Suppressor macrophage treated with lipopolysaccharide for 4 hours (primary cell): ENCODE results near the gene NBAS.
A peak's percentile ranks its signal among the peaks of the same experiment; 100 is the strongest.
"Not testable (repeated sequence)": the region's sequence is repeated elsewhere in the genome, so short reads cannot be mapped to it uniquely, and the experiment has no call there.

ENCODE experiments used
- DNase-seq: peaks from one replicate; pipeline ENCODE4 v3.0.0-alpha.2; 2020

Gene NBAS

GRCh38 chr2:15520346-15520745 lies 40.8 kb downstream of the NBAS start:
- DNase-seq = no peak

GRCh38 chr2:15518759-15519158 lies 42.4 kb downstream of the NBAS start:
- DNase-seq = not testable (repeated sequence)

- no peak for DNase-seq
These were observed 43.3 kb downstream of the NBAS start for GRCh38 chr2:15517793-15518192.

DNA sequence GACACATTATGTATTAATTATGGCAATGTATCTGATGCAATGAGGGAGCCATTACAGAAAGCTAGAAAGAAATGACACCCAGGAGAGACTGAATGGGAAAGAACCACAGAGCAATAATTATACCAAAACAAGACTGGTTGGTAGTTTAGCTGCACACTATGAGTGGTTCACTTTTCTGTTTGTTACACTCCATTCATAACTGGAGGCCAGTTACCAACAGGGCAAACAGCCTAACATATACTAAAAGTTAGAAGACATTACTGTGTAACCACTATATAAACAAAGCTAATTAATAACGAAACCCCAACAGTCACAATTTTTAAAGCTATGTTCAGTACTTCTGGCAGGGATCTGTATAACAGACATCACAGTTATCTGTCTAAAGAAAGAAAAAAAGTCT lies 49.4 kb downstream of the NBAS start:
- no peak for DNase-seq

- DNase-seq = no peak
These were observed 50.6 kb downstream of the NBAS start for GRCh38 chr2:15510552-15510951.

DNA sequence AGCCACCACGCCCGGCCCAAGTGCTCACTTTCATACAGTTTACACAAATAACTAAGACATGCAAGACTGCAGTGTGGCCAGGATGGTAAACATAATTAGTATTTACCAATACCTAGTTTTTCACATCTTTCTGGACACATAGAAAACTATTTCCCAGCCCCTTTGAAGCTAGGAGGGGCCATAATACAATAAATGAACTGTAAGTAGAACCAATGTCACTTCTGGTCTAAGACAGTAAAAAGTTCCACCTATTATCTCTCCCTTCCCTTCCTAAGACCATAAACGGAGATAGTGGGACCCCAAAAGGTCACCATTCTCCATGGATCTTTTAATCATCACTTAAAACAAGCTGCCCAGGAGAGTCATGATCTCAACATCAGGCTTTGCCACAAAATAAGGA lies 51.0 kb downstream of the NBAS start:
- no peak for DNase-seq

GRCh38 chr2:15507697-15508096 lies 53.4 kb downstream of the NBAS start:
- DNase-seq = no peak

GRCh38 chr2:15507061-15507460 lies 54.1 kb downstream of the NBAS start:
- DNase-seq = no peak

GRCh38 chr2:15506229-15506819 lies 54.8 kb downstream of the NBAS start:
- no peak for DNase-seq

- no peak for DNase-seq
These were observed 56.1 kb downstream of the NBAS start for GRCh38 chr2:15504882-15505663.

- DNase-seq = not testable (repeated sequence)
These were observed 61.9 kb downstream of the NBAS start for GRCh38 chr2:15499251-15499650.

GRCh38 chr2:15498554-15498953 lies 62.6 kb downstream of the NBAS start:
- DNase-seq = peak; percentile 3

- no peak for DNase-seq
These were observed 66.3 kb downstream of the NBAS start for GRCh38 chr2:15494877-15495276.

DNA sequence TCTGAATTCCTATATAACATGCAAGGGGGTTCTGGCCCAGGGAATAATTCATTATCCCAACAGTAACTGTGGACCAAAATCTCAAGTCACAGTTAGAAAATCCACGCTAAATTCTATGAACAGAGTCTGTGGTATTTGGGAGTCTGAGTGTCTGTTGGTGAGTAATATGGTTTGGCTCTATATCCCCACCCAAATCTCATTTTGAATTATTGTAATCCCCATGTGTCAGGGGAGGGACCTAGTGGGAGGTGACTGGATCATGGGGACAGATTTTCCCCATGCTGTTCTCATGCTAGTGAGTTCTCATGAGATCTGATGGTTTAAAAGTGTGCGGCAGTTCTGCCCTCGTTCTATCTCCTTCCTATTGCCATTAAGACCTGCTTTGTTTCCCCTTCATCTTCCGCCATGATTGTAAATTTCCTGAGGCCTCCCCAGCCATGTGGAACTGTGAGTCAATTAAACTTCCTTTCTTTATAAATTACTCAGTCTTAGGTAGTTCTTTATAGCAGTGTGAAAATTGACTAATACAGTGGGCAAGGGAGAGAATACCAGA lies 68.3 kb downstream of the NBAS start:
- no peak for DNase-seq

DNA sequence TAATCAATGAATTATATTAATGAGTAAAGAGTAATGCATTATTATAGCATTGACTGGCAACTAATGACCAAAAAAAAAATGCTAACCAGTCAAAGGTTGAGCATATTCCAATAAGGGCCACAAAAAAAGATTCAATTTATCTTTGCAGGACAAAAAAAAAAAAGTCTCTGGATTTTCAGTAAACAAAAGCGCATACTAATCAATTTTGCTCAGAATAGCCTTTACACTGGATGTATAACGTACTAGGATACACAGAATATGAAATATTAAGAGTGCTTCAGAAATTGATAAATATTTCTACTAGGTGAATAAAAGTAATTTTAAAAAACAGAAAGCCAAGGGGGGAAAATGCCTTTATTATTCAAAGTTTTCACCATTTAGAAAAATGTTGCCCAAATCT lies 74.4 kb downstream of the NBAS start:
- DNase-seq = no peak

GRCh38 chr2:15485949-15486348 lies 75.2 kb downstream of the NBAS start:
- no peak for DNase-seq

- DNase-seq = no peak
These were observed 80.1 kb downstream of the NBAS start for GRCh38 chr2:15481000-15481399.

GRCh38 chr2:15480552-15480951 lies 80.6 kb downstream of the NBAS start:
- DNase-seq = no peak

GRCh38 chr2:15472876-15473275 lies 88.3 kb downstream of the NBAS start:
- no peak for DNase-seq

GRCh38 chr2:15472133-15472532 lies 89.0 kb downstream of the NBAS start:
- DNase-seq = no peak

DNA sequence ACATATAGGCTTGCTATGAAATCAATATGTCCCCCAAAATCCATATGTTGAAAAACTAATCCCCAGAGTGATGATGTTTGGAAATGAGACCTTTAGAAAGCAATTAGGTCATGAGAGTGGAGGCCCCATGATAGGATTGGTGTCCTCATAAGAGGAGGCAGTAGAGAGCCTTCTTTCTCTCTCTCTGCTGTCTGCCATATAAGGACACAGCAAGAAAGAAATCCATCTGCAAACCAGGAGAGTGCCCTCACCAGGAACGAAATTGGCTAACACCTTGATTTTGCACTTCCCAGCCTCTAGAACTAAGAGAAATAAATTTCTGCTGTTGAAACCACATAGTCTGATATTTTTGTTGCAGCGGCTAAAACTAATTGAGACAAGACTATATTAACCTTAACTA lies 89.5 kb downstream of the NBAS start:
- no peak for DNase-seq

DNA sequence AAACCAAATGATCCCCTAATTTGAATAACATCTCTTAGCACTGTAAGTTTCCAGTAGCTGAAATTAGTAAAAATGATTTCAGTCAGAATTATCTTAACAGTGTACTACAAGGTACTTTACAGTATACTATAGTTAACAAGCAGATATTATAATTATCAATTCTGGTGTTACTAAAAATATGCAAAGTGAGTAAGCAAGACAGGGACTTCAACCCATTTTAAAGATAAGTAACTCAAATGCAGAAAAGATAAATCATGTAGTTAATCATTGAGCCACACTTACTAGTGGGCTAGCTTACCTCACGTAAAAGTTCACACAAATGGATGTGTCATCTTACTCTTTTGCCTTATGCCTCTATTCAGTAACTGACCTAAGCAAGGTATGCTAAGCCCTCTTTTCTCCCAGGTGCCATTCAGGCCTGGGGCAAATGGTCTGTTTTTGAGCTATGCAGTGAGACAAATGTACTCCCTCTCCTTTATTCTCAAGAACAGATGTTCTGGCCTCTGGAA lies 101.0 kb downstream of the NBAS start:
- no peak for DNase-seq

DNA sequence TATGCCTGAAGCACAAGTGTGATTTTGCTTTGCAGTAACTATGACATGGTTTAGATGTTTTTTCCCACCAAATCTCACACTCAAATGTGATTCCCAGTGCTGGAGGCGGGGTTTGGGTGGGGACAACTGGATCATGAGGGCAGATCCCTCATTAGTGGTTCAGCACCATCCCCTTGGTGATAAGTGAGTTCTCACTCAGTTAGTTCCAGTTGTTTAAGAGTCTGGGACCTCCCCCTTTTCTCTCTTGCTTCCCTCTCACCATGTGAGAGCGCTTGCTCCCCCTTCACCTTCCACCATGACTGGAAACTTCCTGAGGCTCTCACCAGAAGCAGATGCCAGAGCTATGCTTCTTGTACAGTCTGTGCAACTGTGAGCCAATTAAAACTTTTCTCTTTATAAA lies 102.9 kb downstream of the NBAS start:
- DNase-seq = no peak

- no peak for DNase-seq
These were observed 103.3 kb downstream of the NBAS start for GRCh38 chr2:15457868-15458267.
